Measurements from ENCODE around the gene FGFBP2.
"Not testable (repeated sequence)": the region's sequence is repeated elsewhere in the genome, so short reads cannot be mapped to it uniquely, and the experiment has no call there.

The FGFBP2 gene

GRCh38 chr4:15931451-15932210 is 31.3 kb downstream of the FGFBP2 start:
- in situ Hi-C loops (cut with MboI; ENCODE audit: low sequenced_read_pairs): no loop called here

GRCh38 chr4:15930314-15930713 is 32.7 kb downstream of the FGFBP2 start:
- in situ Hi-C loops (cut with MboI; ENCODE audit: low sequenced_read_pairs): no loop called here

- in situ Hi-C loops (cut with MboI; ENCODE audit: low sequenced_read_pairs): no loop called here
Observed at GRCh38 chr4:15929540-15929939, 33.4 kb downstream of the FGFBP2 start.

- in situ Hi-C loops (cut with MboI; ENCODE audit: low sequenced_read_pairs): no loop called here
Observed at GRCh38 chr4:15928883-15929282, 34.1 kb downstream of the FGFBP2 start.

- in situ Hi-C loops (cut with MboI; ENCODE audit: low sequenced_read_pairs): no loop called here
Observed at GRCh38 chr4:15926486-15926885, 36.5 kb downstream of the FGFBP2 start.

- in situ Hi-C loops (cut with MboI; ENCODE audit: low sequenced_read_pairs): no loop called here
Observed at GRCh38 chr4:15925830-15926229, 37.1 kb downstream of the FGFBP2 start.

GRCh38 chr4:15921592-15921932 is 41.4 kb downstream of the FGFBP2 start:
- in situ Hi-C loops (cut with MboI; ENCODE audit: low sequenced_read_pairs): no loop called here

- in situ Hi-C loops (cut with MboI; ENCODE audit: low sequenced_read_pairs): no loop called here
Observed at GRCh38 chr4:15920723-15921591, 42.0 kb downstream of the FGFBP2 start.

GRCh38 chr4:15918484-15919129 is 44.4 kb downstream of the FGFBP2 start:
- in situ Hi-C loops (cut with MboI; ENCODE audit: low sequenced_read_pairs): no loop called here

GRCh38 chr4:15917297-15917696 is 45.7 kb downstream of the FGFBP2 start:
- in situ Hi-C loops (cut with MboI; ENCODE audit: low sequenced_read_pairs): no loop called here

GRCh38 chr4:15916358-15916757 is 46.6 kb downstream of the FGFBP2 start:
- in situ Hi-C loops (cut with MboI; ENCODE audit: low sequenced_read_pairs): not testable (repeated sequence)

GRCh38 chr4:15914736-15915135 is 48.2 kb downstream of the FGFBP2 start:
- in situ Hi-C loops (cut with MboI; ENCODE audit: low sequenced_read_pairs): no loop called here

- in situ Hi-C loops (cut with MboI; ENCODE audit: low sequenced_read_pairs): no loop called here
Observed at GRCh38 chr4:15914291-15914690, 48.7 kb downstream of the FGFBP2 start.

GRCh38 chr4:15913631-15913970 is 49.4 kb downstream of the FGFBP2 start:
- in situ Hi-C loops (cut with MboI; ENCODE audit: low sequenced_read_pairs): no loop called here

GRCh38 chr4:15912961-15913630 is 49.9 kb downstream of the FGFBP2 start:
- in situ Hi-C loops (cut with MboI; ENCODE audit: low sequenced_read_pairs): no loop called here

GRCh38 chr4:15912236-15912635 is 50.7 kb downstream of the FGFBP2 start:
- in situ Hi-C loops (cut with MboI; ENCODE audit: low sequenced_read_pairs): no loop called here
